Stomach (tissue), 4 donors: ENCODE data around the gene SPACA7.

ENCODE experiments used
- POLR2A ChIP-seq, 4 donors: fragments of 450-650 bp; IDR thresholded peaks; one replicate each; pipeline ENCODE4 v1.6.1; 2016; ENCODE audit warnings: antibody characterized with exemption in 4 of 4, control low read depth in 2 of 4, mild to moderate bottlenecking in 1 of 4, moderate library complexity in 1 of 4
- POLR2AphosphoS5 ChIP-seq, 3 donors: sonication (generic); formaldehyde crosslinking; IDR thresholded peaks; one replicate each; pipeline ENCODE4 v1.6.1; 2016; ENCODE audit warnings: antibody characterized with exemption in 3 of 3
- TF ChIP-seq, protein P1 (sequence below), 7 experiments: fragments of 450-650 bp in 4 of 7; fragments of 200-600 bp in 3 of 7; sonication (generic) in 3 of 7; IDR thresholded peaks; one replicate each; pipeline ENCODE4 v1.5.1; 2016 to 2019; ENCODE audit warnings: antibody characterized with exemption in 7 of 7, control low read depth in 2 of 7, mild to moderate bottlenecking in 1 of 7

DNA sequence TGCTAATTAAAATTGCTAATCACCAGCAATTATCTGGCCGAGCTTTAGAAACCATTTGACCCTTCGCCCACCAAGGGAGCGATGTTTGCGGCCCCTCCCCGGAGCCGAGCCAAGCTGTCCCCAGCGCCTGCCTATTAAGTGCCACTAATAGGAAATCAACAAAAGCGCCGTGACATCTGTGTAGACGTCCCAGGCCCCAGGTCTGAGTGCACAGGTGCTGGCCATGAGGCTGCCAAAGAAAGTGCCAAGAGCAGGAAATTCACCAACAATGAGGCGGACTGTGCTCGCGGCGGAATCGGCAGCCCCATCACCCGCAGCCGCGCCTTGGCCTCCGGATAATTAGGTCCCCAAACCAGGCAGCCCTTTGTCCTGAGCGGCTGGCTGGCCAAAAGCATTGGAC, 44.5 kb upstream of the SPACA7 start:
- TF ChIP-seq POLR2AphosphoS5 (IDR thresholded peaks at IDR 0.05) (no peak), POLR2A (IDR thresholded peaks at IDR 0.05) (no peak)
- TF ChIP-seq, protein P1, sequence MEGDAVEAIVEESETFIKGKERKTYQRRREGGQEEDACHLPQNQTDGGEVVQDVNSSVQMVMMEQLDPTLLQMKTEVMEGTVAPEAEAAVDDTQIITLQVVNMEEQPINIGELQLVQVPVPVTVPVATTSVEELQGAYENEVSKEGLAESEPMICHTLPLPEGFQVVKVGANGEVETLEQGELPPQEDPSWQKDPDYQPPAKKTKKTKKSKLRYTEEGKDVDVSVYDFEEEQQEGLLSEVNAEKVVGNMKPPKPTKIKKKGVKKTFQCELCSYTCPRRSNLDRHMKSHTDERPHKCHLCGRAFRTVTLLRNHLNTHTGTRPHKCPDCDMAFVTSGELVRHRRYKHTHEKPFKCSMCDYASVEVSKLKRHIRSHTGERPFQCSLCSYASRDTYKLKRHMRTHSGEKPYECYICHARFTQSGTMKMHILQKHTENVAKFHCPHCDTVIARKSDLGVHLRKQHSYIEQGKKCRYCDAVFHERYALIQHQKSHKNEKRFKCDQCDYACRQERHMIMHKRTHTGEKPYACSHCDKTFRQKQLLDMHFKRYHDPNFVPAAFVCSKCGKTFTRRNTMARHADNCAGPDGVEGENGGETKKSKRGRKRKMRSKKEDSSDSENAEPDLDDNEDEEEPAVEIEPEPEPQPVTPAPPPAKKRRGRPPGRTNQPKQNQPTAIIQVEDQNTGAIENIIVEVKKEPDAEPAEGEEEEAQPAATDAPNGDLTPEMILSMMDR (IDR thresholded peaks at IDR 0.05), result no peak
